PC-9 (cell line): Measurements from ENCODE around the gene CCDC30. TPM values are rescaled to one million over a fixed set of nuclear protein-coding genes. Genes with fewer than 3 reads are reported as not detected.
A peak's percentile ranks its signal among the peaks of the same experiment; 100 is the strongest.

Experiments
- BruUV-seq: library from RNA; stranded (reverse); fragments of 400-500 nt; replicated peaks from 2 replicates; lab custom pipeline; 2021; lab: Mats Ljungman, UMichigan
- CTCF ChIA-PET: fragments of 300-600 bp; sonication (Branson Sonifier 250); formaldehyde crosslinking; loops from one replicate; lab custom pipeline; 2022; ENCODE audit warnings: antibody characterized with exemption; lab: Charles Lee
- POLR2A ChIA-PET: fragments of 300-600 bp; sonication (Branson Sonifier 250); formaldehyde crosslinking; loops from one replicate; lab custom pipeline; 2022; ENCODE audit warnings: antibody characterized with exemption; ENCODE audit not compliant: unreplicated experiment; lab: Charles Lee
- DNase-seq, 2 experiments: peaks; one replicate each; pipeline versions ENCODE4 v3.0.0 to v3.0.0-alpha.2; 2015 to 2022; ENCODE audit warnings: mixed read lengths in 1 of 2
- H2AFZ ChIP-seq: fragments of 200-600 bp; sonication (generic); 2 replicates; pipeline ENCODE4 v1.8.1; 2017; ENCODE audit warnings: antibody characterized with exemption
- H3F3A ChIP-seq: fragments of 200-600 bp; sonication (generic); 2 replicates; pipeline ENCODE4 v1.8.1; 2017; ENCODE audit warnings: antibody characterized with exemption, mild to moderate bottlenecking, low read depth; ENCODE audit not compliant: insufficient read depth
- H3K27ac ChIP-seq: fragments of 200-600 bp; sonication (generic); 2 replicates; pipeline ENCODE4 v1.6.1; 2016; ENCODE audit warnings: mixed run types
- H3K27me3 ChIP-seq: fragments of 200-600 bp; sonication (generic); 2 replicates; pipeline ENCODE4 v1.6.1; 2016; ENCODE audit warnings: low read depth, mixed run types; ENCODE audit not compliant: insufficient read depth
- H3K36me3 ChIP-seq: fragments of 200-600 bp; sonication (generic); 2 replicates; pipeline ENCODE4 v1.6.1; 2016; ENCODE audit warnings: low read depth, mixed run types
- H3K4me1 ChIP-seq: fragments of 200-600 bp; sonication (generic); replicated peaks from 2 replicates; pipeline ENCODE4 v1.6.1; 2016; ENCODE audit warnings: mixed run types; ENCODE audit not compliant: insufficient read depth
- H3K4me2 ChIP-seq: fragments of 200-600 bp; sonication (generic); 2 replicates; pipeline ENCODE4 v1.6.1; 2017; ENCODE audit warnings: mixed run types
- H3K4me3 ChIP-seq: fragments of 200-600 bp; sonication (generic); 2 replicates; pipeline ENCODE4 v1.6.1; 2016; ENCODE audit warnings: mixed run types
- H3K79me2 ChIP-seq: fragments of 200-600 bp; sonication (generic); 2 replicates; pipeline ENCODE4 v1.6.1; 2017; ENCODE audit warnings: low read depth, mixed run types
- H3K9me2 ChIP-seq: fragments of 200-600 bp; sonication (generic); 2 replicates; pipeline ENCODE4 v1.8.1; 2017; ENCODE audit warnings: mild to moderate bottlenecking; ENCODE audit not compliant: insufficient read depth
- H3K9me3 ChIP-seq: fragments of 200-600 bp; sonication (generic); 2 replicates; pipeline ENCODE4 v1.8.1; 2016; ENCODE audit warnings: low read depth; ENCODE audit not compliant: insufficient read depth
- H4K20me1 ChIP-seq: fragments of 200-600 bp; sonication (generic); 2 replicates; pipeline ENCODE4 v1.8.1; 2017; ENCODE audit not compliant: insufficient read depth
- CTCF ChIP-seq: fragments of 200-600 bp; sonication (generic); conservative IDR thresholded peaks from 2 replicates; pipeline ENCODE4 v1.6.1; 2017; ENCODE audit warnings: mixed run types, antibody characterized with exemption, mild to moderate bottlenecking, moderate library complexity
- EZH2 ChIP-seq: fragments of 200-600 bp; sonication (generic); IDR thresholded peaks from 2 replicates; pipeline ENCODE4 v1.8.0; 2017; ENCODE audit warnings: antibody characterized with exemption, low read depth
- intact Hi-C: fragments of 100-400 bp; cut with micrococcal nuclease; formaldehyde crosslinking; loops from one replicate; pipeline ENCODE4 v1.10.0; 2022; ENCODE audit not compliant: unreplicated experiment
- total RNA-seq: library from RNA; stranded (reverse); gene quantifications from 2 replicates; pipeline ENCODE4 v1.2.3, GENCODE V29; 2021

Gene CCDC30
- total RNA-seq, 1 experiment from 2014 or later: 10.2 TPM

DNA sequence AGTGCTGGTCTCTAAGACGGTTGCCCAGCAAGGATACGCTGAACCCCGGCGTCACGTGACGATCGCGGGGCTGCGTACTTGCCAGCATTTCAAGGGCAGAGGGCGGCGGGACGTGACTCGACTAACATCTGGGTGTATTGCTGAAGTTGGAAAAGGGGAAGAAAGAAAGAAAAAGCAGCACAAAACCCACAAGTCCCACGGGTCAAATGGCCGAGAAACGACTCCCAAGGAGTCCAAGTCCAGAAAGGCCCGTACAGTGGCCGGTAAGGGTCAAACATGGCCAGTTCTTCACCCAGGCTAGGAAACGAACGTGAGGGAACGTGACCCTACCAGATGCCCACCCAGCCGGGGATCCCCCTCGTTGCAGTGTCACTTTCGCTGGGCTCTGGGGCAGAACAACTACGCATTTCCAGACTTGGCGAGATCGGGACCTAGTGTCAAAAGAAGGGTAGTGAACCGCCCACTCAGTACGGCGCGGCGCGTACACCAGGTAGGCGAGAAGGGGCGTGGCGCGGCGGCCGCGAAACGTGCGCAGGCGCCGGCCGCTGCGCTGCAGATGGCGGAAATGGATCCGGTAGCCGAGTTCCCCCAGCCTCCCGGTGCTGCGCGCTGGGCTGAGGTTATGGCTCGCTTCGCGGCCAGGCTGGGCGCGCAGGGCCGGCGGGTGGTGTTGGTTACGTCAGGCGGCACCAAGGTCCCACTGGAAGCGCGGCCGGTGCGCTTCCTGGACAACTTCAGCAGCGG, 6.9 kb upstream of the CCDC30 start, which contains the start of the genes PPCS and ZMYND12:
Gene PPCS, plus strand, starts transcription at position 534 of the 744 bp plus-strand sequence. Its CDS starts 23 bp downstream, at position 557.
Gene ZMYND12, minus strand, starts transcription at position 13 of the 744 bp plus-strand sequence. CDS start 25 bp downstream, outside the sequence.
- Histone ChIP-seq H3K36me3 (peaks cover 15% of the 10 kb centered on the region; the same call in 1 of the 2 replicates), H3K27me3 (no peaks in the 10 kb centered on the region), H3K9me3 (no peaks in the 10 kb centered on the region), H3K9me2 (no peaks in the 10 kb centered on the region), H3F3A (peaks cover 26% of the 10 kb centered on the region; the same call in 1 of the 2 replicates), H4K20me1 (no peaks in the 10 kb centered on the region), H3K4me3 (peak within 1 kb of the TSS; percentile 91), H3K4me1 (peaks cover 26% of the 10 kb centered on the region), H3K27ac (peak within 1 kb of the TSS; percentile 70), H3K79me2 (peaks cover 23% of the 10 kb centered on the region), H2AFZ (peak within 1 kb of the TSS; percentile 94), H3K4me2 (peak within 1 kb of the TSS; percentile 97)
- TF ChIP-seq EZH2 (no peak), CTCF (no peak)
- BruUV-seq: TSS peak; percentile 80
- CTCF ChIA-PET: no interaction called here
- POLR2A ChIA-PET: interaction anchor here (0.6 kb wide), 1 partner anchor 99 kb away, joined by 5 read pairs; no protein-coding TSS in a partner anchor
- intact Hi-C loops: loop anchor here (1.0 to 10.0 kb wide), 3 partner anchors 121 to 281 kb away; partner anchors contain the start of gene FOXJ3
- DNase-seq: peak; percentile 73 to 90

GRCh38 chr1:42456754-42457089, 6.4 kb upstream of the CCDC30 start:
- Histone ChIP-seq H3K9me3 (no peaks in the 10 kb centered on the region), H2AFZ (peak overlapping the region; percentile 94), H3K4me2 (peak overlapping the region; percentile 97), H4K20me1 (no peaks in the 10 kb centered on the region), H3F3A (peaks cover 28% of the 10 kb centered on the region; the same call in 1 of the 2 replicates), H3K4me1 (peaks cover 27% of the 10 kb centered on the region), H3K36me3 (peaks cover 15% of the 10 kb centered on the region; the same call in 1 of the 2 replicates), H3K4me3 (peak overlapping the region; percentile 91), H3K27me3 (no peaks in the 10 kb centered on the region), H3K9me2 (no peaks in the 10 kb centered on the region), H3K79me2 (peaks cover 23% of the 10 kb centered on the region), H3K27ac (peak overlapping the region; percentile 70)
- TF ChIP-seq CTCF (no peak), EZH2 (no peak)
- DNase-seq: peak; percentile 55 to 60
- intact Hi-C loops: loop anchor here (1.0 to 10.0 kb wide), 3 partner anchors 121 to 282 kb away; partner anchors contain the start of gene FOXJ3
- POLR2A ChIA-PET: interaction anchor here (0.6 to 0.7 kb wide), 3 partner anchors 99 to 617 kb away, joined by 4 to 7 read pairs (median 5); no protein-coding TSS in a partner anchor
- CTCF ChIA-PET: interaction anchor here (0.6 kb wide), 2 partner anchors 304 to 306 kb away, joined by 4 read pairs; no protein-coding TSS in a partner anchor
- BruUV-seq: TSS peak; percentile 43

DNA sequence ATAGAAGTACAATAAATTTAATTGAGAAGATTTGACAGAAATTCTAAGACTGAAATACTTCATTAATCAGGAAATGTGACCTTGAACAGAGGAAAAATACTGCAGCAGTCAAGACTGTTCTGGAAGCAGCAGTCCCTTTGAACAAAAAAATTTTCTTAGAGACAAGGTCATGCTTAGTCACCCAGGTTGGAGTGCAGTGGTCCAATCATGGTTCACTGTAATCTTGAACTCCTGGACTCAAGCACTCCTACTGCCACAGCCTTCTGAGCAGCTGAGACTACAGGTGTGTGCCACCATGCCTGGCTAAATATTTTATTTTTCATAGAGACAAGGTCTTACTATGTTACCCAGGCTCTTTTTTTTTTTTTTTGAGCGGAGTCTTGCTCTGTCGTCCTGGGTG, 1.9 kb upstream of the CCDC30 start:
- no TSS peak for BruUV-seq
- no peak overlapping the region for H3K27ac ChIP-seq
- H3K36me3 ChIP-seq: peaks cover 15% of the 10 kb centered on the region; the same call in 1 of the 2 replicates
- ChIA-PET CTCF (no interaction called here), POLR2A (no interaction called here)
- H3K4me1 ChIP-seq: peaks cover 31% of the 10 kb centered on the region
- no peak overlapping the region for H2AFZ ChIP-seq
- no peak overlapping the region for H3K4me2 ChIP-seq
- H3F3A ChIP-seq: peaks cover 38% of the 10 kb centered on the region
- intact Hi-C loops: no loop called here
- no peak overlapping the region for H3K4me3 ChIP-seq
- H3K9me3 ChIP-seq: no peaks in the 10 kb centered on the region
- no peaks in the 10 kb centered on the region for H3K27me3 ChIP-seq
- H4K20me1 ChIP-seq: no peaks in the 10 kb centered on the region
- H3K79me2 ChIP-seq: peaks cover 23% of the 10 kb centered on the region
- H3K9me2 ChIP-seq: no peaks in the 10 kb centered on the region
- TF ChIP-seq CTCF (no peak), EZH2 (no peak)
- DNase-seq: no peak
